GM18909 (cell line): ENCODE data around the gene BEST1.
"Not testable (repeated sequence)": the region's sequence is repeated elsewhere in the genome, so short reads cannot be mapped to it uniquely, and the experiment has no call there.

Source experiments
- ATAC-seq: cut with Tn5 transposase; IDR thresholded peaks from one replicate; pipeline ENCODE4 v1.9.1; 2021; ENCODE audit warnings: mild to moderate bottlenecking; ENCODE audit not compliant: unreplicated experiment, poor library complexity

The BEST1 gene

GRCh38 chr11:61974766-61975631 lies 24.8 kb downstream of the BEST1 start:
- ATAC-seq, result no peak

DNA sequence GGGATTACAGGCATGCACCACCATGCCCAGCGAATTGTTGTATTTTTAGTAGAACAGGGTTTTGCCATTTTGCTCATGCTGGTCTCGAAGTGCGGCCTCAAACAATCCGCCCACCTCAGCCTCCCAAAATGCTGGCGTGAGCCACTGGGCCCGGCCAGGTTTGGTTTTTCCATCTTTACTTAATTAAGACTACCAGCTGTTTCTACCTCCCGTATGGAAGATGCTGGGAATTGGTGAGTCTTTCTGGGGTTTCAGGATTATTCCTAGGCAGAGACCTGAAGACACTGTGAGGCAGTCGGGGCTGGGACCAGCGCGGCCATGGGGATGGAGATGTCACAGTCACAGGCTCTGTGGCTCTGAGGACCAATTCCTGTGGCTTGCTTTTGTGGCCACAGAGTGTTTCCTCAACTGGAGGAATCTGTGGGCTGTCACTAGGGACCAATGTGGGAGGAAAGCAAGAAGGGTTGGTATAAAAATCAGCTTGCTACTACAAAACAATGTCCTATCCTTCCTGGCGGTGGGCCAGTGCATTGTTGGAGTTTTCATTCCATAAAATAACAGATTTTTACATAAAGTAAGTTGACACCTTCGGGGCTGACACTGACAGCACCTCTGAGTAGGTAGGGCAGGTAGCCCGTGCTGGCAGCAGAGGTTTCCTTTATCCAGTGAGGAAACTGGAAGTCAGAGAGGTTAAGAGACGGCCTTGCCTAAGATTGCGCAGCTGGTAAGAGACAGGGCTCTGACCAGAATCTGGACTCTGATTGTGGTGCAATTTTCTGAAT lies 25.7 kb downstream of the BEST1 start:
- no peak for ATAC-seq

- ATAC-seq, result no peak
Measured at GRCh38 chr11:61976420-61976800, 26.3 kb downstream of the BEST1 start.

DNA sequence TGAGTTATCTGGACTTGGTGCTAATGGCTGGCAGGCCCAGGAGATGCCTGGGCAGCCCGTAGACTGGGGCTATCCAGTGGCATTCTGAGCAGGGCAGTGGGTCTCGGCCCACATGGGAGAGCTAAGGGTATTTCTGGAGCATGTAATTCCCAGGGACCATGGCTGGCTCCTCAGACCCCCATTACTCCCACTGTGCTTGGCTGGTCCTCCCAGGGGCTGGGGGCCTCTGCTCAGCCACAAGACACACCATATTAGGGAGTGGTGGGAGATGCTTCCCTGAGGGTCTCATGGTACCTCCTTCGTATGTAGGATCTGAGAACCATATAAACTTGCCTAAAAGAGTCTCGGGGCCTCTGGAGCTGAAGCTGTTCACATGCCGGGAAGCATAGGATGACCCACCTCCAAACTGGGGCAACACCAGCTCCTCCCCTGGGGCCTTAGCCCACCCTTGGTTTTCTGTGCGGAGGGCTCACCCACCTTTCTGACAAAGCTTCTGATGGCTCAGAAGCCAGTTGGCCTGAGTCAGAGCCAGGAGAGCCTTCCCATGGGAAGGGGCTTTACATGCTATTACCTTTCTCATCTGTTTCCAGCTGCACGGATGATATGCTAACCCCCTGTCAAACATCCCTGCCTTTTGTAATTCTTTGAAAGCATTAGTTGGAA lies 26.8 kb downstream of the BEST1 start:
- ATAC-seq, result no peak

DNA sequence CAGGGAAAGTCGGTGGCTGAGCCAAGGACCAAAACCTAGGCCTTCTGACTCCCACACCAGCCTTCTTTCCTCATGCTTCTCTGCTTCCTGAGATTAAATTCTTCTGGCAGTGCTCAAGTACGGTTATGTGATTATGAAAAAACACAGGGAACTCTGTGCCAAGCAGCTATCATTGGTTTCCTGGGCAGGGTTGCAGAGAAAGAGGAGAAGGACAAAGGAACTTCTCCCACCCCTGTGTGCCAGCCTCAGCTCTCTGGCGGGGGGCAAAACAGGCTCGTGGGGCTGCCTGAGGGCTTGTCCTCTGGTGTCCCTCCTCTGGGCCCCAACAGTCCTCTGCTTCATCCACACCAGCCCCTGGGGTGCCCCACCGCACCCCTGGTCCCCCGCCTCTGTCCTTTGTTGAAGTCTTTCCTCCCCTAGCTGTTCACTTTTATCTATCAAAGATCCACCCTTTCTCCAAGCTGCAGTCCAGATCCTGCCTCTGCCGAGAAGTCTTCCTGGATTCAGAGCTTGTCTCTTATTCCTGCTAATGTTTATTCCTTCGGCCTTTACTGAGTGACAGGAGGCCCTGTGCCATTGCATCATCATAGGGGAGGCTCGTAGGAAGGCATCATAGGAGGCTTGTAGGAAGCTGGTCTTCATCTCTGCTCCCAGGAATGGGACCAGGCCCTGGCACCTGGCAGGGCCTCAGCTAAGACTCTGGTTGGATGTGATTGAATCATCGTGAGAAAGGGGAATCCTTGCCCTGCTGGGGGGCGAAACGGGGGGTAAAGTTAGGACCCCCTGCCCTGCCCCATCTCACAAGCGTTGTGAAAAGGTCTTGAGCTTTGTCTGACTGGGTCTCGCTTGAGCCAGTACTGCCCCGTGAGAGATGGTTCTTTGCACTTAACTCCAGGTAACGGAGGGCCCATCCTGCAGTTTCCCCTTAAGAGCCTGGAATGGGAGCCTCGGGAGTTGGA lies 28.8 kb downstream of the BEST1 start:
- ATAC-seq, result no peak

- no peak for ATAC-seq
Measured at GRCh38 chr11:61980783-61981541, 30.8 kb downstream of the BEST1 start.

DNA sequence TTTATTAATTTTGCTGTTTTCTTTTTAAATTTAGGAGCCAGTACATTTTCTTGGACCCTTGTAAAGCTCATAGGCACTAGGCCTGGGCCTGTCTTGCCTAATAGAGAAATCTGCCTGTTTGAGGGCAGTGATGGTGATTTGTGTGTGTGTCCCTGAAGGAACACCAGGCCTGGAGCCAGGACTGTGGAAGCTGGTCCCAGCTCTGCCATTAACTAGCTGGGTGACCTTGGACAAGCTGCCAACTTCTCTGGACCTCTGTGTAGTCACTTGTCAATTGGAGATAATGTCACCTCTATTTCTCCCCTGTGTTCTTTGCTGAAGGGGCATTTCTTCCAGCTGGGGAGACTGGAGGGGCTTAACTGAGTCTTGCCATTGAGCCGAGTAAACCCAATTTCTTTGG lies 33.3 kb downstream of the BEST1 start:
- ATAC-seq, result no peak

DNA sequence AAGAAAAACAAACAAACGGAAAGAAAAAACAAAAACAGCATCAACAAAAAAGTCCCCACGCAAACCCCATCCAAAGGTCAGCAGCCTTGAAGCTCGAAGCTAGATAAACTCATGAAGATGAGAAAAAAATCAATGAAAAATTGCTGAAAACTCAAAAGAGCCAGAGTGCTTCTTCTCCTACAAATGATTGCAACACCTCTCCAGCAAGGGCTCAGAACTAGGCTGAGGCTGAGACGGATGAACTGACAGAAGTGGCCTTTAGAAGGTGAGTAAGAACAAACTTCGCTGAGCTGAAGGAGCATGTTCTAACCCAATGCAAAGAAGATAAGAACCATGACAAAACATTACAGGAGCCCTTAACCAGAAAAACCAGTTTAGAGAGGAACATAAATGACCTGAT lies 35.7 kb downstream of the BEST1 start:
- ATAC-seq, result no peak

- ATAC-seq, result no peak
Measured at GRCh38 chr11:61994981-61995380, 44.8 kb downstream of the BEST1 start.

DNA sequence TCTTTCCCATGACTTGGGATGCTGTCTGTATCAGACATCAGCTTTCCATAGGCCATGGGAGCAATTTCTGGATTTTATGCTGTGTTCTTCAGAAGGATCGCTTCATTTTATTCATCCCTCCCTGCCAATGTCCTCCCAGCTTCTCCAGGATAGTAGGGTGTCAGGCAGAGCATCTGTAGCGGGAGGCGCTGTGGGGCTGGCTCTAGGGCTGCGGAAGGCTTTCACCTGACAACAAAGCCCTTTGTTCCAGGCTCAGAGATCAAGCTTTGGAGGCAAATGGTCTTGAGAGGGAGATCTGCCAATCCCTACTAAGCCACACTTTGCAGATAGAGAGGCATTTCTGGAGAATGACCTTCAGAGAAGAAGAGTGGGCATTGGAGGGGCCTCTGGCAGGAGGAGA lies 46.8 kb downstream of the BEST1 start:
- ATAC-seq, result no peak

DNA sequence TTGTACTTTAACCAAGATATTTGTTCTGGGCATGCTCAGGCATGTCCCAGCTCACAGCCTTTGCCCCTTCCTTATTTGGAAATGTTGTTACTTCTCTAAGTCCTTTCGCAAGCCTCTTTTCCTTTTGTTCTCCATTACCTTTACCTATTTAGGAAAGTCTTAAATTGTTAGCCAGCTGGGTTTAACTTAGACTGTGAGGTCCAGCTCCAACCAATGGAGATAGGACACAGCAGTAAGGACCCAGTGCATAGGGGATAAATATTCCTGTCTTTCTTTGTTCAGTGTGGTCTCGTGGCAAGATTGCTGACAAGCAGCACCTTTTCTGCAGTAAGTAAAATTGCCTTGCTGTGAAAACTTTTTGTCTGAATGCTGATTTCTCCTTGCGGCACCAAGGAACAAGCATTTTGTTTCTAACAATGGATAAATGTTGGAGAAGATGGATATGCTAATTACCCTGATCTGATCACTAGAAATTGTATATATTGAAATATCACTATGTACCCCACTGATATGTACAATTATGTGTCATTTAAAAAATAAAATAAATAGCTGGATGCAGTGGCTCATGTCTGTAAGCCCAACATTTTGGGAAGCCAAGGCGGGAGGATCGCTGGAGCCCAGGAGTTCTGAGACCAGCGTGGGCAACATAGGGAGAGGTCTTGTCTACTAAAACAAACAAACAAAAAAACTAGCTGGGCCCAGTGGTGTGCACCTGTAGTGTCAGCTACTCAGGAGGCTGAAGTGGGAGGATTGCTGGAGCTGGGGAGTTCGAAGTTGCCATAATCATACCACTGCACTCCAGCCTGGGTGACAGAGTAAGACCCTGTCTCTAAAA lies 49.2 kb downstream of the BEST1 start:
- ATAC-seq, result no peak

- ATAC-seq, result no peak
Measured at GRCh38 chr11:62000539-62001446, 50.6 kb downstream of the BEST1 start.

GRCh38 chr11:62001450-62002191 lies 51.5 kb downstream of the BEST1 start:
- ATAC-seq, result no peak

- not testable (repeated sequence) for ATAC-seq
Measured at GRCh38 chr11:62002283-62002682, 52.1 kb downstream of the BEST1 start.

DNA sequence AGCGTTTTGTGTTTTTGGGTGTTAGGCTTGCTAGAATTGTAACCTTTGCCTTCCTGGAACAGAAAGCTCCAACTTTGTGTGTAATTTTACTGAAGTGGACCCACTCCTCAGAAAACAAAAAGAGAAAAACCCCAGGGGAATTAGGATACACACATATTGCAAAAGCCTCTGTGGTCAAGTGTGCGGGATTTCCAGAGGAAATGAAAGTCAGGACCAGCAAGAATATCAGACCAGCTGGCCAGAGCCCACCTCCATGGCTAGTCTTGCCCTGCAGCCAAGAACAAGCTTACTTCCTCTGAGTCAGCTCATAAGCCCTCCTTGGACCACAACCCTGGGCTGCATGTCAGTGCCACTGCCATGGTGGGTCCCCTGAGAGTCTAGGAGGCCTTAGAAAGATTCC lies 54.3 kb downstream of the BEST1 start:
- no peak for ATAC-seq

- no peak for ATAC-seq
Measured at GRCh38 chr11:62008193-62008592, 58.0 kb downstream of the BEST1 start.
